ENCODE results near the gene AOC2.
"Not testable (repeated sequence)": the region's sequence is repeated elsewhere in the genome, so short reads cannot be mapped to it uniquely, and the experiment has no call there.

Gene AOC2

DNA sequence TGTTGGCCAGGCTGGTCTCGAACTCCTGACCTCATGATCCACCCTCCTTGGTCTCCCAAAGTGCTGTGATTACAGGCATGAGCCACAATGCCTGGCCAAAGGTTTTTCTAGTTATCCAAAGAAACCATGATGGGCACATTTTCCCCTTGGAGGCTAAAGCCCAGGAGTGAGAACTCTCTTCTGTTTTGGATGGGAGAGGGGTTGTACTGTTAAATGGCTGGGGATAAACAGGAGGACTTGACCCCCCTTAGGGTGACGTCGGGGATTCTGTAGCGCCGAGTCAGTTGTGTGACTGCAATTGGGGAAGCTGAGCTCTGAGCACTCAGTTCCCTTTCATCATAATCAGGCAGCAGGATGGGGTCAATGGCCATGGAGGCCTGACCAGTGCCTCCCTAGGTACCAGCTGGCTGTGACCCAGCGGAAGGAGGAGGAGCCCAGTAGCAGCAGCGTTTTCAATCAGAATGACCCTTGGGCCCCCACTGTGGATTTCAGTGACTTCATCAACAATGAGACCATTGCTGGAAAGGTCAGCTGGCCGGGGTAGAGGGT is 10.7 kb downstream of the AOC2 start:
- DNase-seq: no peak

DNA sequence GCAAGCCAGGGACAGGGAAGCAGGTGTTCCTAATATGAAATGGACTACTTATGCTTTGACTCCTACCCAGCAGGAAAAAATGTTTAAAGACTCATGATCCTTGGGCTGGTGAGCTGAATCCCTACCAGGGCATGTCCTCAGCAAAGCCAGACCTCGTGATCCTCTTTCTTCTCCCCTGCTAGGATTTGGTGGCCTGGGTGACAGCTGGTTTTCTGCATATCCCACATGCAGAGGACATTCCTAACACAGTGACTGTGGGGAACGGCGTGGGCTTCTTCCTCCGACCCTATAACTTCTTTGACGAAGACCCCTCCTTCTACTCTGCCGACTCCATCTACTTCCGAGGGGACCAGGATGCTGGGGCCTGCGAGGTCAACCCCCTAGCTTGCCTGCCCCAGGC is 11.7 kb downstream of the AOC2 start:
- not testable (repeated sequence) for DNase-seq

DNA sequence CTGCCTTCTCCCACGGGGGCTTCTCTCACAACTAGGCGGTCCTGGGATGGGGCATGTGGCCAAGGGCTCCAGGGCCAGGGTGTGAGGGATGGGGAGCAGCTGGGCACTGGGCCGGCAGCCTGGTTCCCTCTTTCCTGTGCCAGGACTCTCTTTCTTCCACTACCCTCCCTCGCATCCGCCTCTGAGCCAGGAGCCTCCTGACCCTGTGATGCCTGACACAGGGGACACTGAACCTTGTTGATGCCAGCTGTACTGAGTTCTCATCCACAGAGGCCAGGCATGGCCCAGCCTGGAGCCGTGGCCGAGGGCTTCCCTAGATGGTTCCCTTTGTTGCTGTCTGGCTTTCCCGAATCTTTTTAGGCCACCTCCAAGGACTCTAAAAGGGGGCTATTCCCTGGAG is 12.1 kb downstream of the AOC2 start:
- DNase-seq: not testable (repeated sequence)

DNA sequence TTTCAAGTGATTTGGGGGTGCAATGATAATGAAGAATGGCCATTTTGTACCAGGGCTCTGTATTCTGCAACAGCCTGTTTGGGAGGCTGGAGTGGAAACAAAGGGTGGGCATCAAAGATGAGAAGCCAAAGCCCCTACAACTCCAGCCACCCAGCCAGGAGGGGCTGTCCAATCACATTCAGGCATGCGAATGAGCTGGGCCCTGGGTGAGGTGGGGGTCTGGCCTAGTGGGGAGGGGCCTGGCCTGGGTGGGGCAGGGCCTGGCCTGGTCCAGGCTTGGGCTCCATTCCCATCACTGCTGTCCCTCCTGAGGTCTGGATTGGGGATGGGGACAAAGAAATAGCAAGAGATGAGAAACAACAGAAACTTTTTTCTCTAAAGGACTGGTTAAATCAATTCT is 13.0 kb downstream of the AOC2 start:
- DNase-seq: no peak

DNA sequence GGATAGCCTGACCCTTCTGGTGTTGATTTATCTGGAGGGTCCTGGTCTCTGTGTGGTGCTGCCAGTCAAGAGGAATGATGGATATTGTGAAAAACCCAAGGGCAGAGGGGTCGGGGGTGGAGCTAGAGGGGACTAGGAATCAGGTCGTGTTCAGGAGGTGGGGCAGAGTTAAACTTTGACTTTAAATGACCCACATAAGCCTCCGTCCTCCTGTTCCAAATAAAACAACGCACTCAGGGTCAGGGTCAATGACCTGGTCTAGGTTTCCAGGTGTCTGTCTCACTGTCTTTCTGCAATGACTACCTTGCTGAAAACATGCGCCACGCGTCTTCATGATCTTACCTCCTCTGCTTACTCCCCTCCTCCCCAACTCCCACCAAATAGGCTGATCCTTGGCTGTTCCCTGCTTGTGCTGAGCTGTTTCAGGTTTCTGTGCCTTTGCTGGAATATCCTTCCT is 21.3 kb downstream of the AOC2 start:
- DNase-seq: no peak

DNA sequence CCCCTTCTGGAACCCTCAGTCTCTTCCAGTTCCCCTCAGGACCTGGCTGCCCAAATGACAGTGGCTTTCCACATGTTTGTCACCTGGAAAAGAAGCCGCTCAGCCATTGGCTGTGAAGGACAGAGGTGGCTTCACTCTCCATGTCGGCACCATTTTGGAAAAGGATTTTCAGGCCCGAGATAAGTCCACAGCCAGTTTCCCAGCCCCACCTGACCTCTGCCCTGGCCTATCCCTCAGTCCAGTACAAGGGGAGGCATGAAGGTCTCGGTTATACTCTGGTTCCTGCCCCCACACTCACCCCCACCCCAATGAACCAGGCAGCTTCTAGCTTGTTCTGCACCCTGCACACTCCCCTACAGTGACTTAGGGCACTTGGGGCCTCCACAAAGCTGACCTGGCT is 21.8 kb downstream of the AOC2 start:
- DNase-seq: no peak

DNA sequence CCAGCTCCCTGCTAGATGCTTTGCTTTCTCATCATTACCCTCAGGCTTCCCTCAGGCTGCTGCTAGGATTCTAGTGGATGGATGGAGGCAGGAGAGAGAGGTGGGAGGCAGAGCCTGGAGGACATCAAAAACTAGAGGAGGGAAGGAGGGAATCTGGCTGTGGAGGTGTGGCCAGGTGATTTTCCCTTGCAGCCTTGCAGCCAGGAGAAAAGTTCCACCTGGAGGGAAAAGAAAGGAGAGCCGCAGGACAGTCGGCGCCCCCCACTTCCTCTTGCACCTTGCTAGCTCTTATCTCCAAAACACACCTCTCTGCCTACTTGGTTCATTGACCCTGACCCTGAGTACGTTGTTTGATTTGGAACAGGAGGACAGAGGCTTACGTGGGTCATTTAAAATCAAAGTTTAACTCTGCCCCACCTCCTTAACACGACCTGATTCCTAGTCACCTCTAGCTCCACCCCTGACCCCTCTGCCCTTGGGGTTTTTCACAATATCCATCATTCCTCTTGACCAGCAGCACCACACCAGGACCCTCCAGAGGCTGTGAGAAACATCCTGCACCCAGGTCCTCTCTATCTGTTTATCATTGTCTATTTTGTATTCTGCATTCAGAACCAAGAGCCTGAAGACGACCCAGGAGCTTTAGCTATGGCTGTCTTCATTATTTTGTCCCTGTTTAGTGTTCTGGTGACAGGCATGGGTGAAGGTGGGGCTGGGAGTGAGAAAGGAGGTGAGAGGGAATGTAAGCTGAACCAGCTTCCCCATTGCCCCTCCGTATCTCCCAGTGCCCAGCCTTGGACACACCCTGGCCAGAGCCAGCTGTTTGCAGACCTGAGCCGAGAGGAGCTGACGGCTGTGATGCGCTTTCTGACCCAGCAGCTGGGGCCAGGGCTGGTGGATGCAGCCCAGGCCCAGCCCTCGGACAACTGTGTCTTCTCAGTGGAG is 22.5 kb downstream of the AOC2 start:
- no peak for DNase-seq

DNA sequence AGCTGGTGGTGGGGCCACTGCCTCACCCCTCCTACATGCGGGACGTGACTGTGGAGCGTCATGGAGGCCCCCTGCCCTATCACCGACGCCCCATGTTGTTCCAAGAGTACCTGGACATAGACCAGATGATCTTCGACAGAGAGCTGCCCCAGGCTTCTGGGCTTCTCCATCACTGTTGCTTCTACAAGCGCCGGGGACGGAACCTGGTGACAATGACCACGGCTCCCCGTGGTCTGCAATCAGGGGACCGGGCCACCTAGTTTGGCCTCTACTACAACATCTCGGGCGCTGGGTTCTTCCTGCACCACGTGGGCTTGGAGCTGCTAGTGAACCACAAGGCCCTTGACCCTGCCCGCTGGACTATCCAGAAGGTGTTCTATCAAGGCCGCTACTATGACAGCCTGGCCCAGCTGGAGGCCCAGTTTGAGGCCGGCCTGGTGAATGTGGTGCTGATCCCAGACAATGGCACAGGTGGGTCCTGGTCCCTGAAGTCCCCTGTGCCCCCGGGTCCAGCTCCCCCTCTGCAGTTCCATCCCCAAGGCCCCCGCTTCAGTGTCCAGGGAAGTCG is 23.4 kb downstream of the AOC2 start:
- not testable (repeated sequence) for DNase-seq

DNA sequence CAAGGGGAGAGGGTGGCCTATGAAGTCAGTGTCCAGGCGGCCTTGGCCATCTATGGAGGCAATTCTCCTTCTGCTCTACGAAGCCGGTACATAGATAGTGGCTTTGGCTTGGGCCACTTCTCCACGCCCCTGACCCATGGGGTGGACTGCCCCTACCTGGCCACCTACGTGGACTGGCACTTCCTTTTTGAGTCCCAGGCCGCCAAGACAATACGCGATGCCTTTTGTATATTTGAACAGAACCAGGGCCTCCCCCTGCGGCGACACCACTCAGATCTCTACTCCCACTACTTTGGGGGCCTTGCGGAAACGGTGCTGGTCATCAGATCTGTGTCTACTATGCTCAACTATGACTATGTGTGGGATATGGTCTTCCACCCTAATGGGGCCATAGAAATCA is 24.0 kb downstream of the AOC2 start:
- DNase-seq: no peak

DNA sequence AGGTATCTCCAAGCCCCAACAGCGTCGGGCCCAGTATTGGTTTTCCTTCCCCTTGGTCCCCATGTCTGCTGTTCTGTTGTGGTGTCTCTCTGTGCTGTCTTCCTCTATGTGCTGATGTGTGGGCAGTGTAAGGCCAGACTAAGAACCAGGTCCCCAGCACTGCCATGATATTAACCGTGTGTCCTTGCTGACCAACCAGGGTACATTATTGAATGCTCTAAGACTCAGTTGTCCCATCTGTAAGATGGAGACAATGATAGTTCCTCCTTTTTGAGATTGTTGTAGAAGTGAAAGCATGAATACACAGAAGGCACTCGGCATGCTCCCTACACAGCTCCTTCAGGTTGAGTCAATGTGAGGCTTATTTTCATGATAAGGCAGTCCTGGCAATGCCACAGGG is 27.3 kb downstream of the AOC2 start:
- no peak for DNase-seq

DNA sequence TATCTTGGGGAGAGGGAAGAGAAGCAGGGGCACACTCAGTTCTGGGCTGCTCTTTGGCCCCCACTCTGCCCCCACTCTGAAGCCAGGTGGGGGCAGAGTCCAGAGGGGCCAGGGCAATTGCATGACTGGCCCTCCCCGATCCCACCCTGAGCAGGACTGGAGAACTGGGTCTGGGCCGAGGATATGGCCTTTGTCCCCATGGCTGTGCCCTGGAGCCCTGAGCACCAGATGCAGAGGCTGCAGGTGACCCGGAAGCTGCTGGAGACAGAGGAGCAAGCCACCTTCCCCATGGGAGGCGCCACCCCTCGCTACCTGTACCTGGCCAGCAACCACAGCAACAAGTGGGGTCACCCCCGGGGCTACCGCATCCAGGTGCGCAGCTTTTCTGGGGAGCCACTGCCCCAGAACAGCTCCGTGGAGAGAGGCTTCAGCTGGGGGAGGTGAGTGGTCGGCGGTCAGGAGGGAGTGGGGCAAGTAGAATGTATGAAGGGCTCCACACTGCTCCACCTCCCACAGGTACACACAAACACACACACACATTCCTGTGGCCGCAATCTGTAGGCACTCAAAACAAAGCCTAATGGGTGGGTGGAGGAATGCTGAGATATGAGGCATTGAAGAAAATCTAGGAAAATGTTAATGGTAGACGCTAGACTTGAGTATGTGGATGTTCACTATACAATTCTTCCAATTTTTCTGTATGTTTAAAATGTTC is 28.0 kb downstream of the AOC2 start:
- DNase-seq: no peak

DNA sequence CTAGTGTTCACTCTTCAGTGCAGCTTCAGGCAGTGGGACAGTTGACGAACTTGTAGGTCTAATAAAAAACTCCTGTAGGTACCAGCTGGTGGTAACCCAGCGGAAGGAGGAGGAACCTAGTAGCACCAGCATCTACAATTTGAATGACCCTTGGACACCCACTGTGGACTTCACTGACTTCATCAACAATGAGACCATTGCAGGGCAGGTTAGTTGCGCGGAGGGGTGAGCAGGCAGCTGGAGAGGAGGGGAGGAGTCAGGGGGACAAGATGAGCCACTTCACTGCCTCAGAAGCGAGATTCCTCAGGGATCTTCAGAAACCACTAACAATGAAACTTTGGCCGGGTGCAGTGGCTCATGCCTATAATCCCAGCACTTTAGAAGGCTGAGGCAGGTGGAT is 28.9 kb downstream of the AOC2 start:
- DNase-seq: no peak

DNA sequence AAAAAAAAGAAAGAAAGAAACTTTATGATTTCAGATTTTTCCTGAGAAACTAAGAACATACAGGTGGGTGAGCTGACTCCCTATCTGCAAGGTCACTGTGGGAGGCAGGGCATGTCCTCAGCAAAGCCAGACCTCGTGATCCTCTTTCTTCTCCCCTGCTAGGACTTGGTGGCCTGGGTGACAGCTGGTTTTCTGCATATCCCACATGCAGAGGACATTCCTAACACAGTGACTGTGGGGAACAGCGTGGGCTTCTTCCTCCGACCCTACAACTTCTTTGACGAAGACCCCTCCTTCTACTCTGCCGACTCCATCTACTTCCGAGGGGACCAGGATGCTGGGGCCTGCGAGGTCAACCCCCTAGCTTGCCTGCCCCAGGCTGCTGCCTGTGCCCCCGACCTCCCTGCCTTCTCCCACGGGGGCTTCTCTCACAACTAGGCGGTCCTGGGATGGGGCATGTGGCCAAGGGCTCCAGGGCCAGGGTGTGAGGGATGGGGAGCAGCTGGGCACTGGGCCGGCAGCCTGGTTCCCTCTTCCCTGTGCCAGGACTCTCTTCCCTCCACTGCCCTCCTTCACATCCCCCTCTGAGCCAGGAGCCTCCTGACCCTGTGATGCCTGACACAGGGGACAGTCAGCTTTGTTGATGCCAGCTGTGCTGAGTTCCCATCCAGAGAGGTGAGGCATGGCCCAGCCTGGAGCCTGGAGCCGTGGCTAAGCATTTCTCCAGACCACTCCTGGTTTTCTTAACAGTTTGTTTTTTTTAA is 29.7 kb downstream of the AOC2 start:
- not testable (repeated sequence) for DNase-seq

DNA sequence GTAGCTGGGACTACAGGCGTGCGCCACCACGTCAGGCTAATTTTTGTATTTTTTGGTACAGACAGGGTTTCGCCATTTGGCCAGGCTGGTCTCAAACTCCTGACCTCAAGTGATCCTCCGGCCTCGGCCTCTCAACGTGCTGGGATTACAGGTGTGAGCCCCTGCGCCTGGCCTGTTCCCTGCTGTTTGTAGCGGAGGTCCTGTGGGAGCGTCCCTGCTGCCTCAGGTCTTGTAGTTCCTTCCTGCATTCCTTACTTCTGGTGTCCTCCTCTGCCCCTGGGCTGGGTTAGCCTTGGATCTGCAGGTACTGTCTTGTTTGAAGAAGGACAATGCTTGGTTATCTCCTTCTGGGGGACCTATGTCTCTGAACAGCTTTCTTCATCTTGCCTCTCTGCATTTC is 32.7 kb downstream of the AOC2 start:
- no peak for DNase-seq

DNA sequence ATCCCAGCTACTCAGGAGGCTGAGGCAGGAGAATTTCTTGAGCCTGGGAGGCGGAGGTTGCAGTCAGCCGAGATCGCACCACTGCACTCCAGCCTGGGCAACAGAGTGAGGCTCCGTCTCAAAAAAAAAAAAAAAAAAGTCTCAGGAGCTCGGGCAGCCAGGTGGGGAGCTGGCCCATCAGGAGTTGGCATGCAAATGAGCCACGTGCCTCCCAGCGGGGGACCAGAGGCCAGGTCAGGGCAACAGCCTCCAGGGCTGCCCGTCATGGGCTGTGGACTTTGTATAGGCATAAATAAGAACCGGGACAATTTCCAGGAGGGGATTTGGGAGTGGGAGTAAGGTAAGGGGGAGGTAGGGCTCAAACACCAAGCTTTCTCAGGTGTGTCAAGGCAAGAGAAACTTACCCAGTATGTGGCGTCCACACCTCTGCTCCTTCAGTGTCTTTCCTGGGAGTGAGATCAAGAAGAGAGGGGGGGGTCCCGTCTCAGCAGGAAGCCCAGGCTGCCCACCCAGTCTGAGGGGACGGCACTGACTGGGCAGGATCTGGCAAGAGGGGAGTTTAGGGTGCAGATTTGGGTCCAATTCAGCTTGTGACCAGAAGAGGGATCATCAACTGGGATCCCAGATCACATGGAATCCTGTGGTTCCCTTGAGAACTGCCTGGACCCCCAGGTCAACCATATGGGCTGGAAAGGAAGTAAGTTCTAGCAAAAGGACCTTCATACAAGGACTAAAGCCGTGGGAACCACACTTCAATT is 33.9 kb downstream of the AOC2 start:
- no peak for DNase-seq

DNA sequence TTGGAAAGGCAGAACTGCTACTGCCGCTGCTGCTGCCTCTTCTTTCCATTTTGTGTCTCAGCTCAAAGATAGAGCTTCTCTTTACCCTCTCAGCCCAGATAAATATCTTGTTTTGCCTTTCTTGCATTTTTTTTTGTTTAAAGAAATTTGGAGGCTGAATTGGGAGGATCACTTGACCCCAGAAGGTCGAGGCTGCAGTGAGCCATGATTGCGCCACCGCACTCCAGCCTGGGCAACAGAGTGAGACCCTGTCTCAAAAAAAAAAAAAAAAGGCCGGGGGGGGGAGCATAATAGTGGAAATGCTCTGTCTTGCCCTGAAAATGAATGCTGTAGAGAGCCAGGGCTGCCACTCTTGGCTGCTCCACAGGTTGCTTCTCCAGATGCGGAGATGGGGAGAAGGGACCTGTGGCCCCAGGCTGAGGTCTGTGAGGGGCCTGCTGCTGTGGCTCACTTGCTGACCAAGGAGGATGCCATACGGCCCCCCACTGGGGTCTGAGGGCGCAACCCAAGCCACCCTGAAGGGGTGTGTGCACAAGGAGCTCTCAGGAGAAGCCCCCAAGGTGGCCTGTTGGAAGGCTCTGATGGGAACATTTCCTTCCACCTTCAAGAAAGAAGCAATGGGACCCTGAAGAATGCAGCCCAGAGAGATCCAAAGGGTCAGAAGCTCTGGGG is 34.7 kb downstream of the AOC2 start:
- DNase-seq: no peak

DNA sequence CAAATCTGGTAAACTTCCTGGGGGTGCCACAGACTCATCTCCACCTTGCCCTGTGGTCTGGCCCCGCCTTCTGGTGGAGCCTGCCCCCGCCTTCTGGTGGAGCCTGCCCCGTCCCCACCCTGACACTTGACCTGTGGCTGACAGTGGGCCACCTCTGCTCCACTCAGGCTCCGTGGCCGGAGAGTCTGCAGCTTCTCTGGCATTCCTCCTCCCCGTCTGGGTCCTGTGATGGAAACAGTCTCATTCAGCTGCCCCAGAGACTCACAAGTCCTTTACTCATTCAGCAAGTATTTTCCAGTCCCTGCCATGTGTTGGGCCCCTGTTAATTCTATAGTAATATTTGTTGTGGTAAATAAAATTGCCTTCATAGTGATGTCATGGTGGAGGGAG is 35.2 kb downstream of the AOC2 start:
- no peak for DNase-seq

DNA sequence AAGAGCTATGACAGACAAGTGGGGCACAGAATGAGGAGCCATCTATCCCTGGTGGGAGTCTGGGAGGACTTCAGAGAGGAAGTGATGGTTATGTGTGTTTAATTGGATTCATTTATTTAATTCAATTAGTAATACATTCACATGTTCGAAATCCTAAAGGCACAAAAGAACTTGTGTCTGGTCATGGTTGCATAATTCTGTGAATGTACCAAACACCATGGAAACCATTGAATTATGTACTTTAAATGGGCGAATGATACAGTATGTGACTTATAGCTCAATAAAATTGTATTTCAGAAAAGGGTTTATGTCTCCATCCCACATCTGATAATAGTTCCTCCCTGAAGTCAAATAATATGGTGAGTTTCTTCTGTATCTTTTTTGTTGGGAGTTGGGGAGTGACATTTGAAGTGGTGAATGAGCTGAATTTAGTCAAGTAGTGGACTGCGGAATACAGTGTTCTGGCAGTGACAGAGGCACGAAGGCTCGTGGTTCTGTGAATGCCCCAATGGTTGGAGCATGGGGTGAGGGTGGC is 36.5 kb downstream of the AOC2 start:
- DNase-seq: no peak

DNA sequence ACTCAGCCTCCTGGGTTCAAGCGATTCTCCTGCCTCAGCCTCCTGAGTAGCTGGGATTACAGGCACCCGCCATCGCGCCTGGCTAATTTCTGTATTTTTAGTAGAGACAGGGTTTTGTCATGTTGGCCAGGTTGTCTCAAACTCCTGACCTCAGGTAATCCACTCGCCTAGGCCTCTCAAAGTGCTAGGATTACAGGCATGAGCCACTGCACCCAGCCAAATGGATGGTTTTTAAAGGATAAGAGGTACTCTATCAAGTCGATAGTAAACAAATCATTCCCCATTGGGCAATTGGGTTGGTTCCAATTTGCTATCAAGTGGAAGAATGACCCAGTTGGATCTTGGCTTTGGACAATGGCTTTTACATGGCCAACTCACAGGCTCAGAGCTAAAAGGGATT is 37.3 kb downstream of the AOC2 start:
- not testable (repeated sequence) for DNase-seq

DNA sequence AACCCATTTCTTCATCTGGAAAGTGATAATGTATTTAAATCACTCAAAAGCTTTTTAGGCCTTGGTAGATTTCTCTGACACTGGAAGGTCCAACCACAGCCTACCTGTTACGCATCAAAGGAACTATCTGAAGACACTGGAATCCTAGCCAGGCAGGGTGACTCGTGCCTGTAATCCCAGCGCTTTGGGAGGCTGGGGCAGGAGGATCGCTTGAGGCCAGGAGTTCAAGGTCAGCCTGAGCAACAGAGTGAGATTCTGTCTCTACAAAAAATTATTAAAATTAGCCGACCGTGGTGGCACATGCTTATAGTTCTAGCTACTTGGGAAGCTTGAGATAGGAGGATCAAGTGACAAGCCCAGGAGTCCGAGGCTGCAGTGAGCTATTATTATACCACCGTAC is 37.8 kb downstream of the AOC2 start:
- no peak for DNase-seq
